ENCODE results near the gene ITPR2. TPM values are rescaled to one million over a fixed set of nuclear protein-coding genes. Genes with fewer than 3 reads are reported as not detected.

Gene ITPR2
- total RNA-seq, 4 donors from 2014 or later: 32.6 to 49.8 (median 39.9) TPM

- Histone ChIP-seq H3K9me3 (peaks cover 0 to 27% (median 2%) of the 10 kb centered on the region in 4 donors), H3K27me3 (no peaks in the 10 kb centered on the region), H3K4me3 (no peak overlapping the region), H3K27ac (no peak overlapping the region), H3K4me1 (peaks cover 0 to 10% (median 3%) of the 10 kb centered on the region in 4 donors), H3K36me3 (peaks cover 0 to 19% (median 0%) of the 10 kb centered on the region in 3 donors)
- TF ChIP-seq POLR2A (IDR thresholded peaks at IDR 0.05): no peak
- no peak for TF ChIP-seq EP300 (IDR thresholded peaks at IDR 0.05)
- TF ChIP-seq CTCF (IDR thresholded peaks at IDR 0.05): no peak
- 68 to 73% methylated on average over 3 of the region's 3 CpGs for WGBS, 2 donors
- DNase-seq (ENCODE audit: low spot score in 2 of 2): no peak
Observed at GRCh38 chr12:26773313-26774104, 59.5 kb downstream of the ITPR2 start.

GRCh38 chr12:26771861-26772260 is 61.1 kb downstream of the ITPR2 start:
- Histone ChIP-seq H3K9me3 (peaks cover 0 to 10% (median 0%) of the 10 kb centered on the region in 4 donors), H3K27ac (no peak overlapping the region), H3K4me3 (no peak overlapping the region), H3K4me1 (peaks cover 0 to 10% (median 3%) of the 10 kb centered on the region in 4 donors), H3K27me3 (no peaks in the 10 kb centered on the region), H3K36me3 (peaks cover 0 to 5% (median 0%) of the 10 kb centered on the region in 3 donors)
- 95 to 96% methylated on average over 4 of the region's 4 CpGs for WGBS, 2 donors
- DNase-seq (ENCODE audit: low spot score in 2 of 2): no peak
- no peak for TF ChIP-seq EP300 (IDR thresholded peaks at IDR 0.05)
- TF ChIP-seq CTCF (IDR thresholded peaks at IDR 0.05): no peak
- no peak for TF ChIP-seq POLR2A (IDR thresholded peaks at IDR 0.05)

- WGBS, 2 donors: 83 to 86% methylated on average over 5 of the region's 5 CpGs
Observed at GRCh38 chr12:26770239-26771070, 62.5 kb downstream of the ITPR2 start.

GRCh38 chr12:26769611-26770010 is 63.4 kb downstream of the ITPR2 start:
- Histone ChIP-seq H3K4me3 (no peak overlapping the region), H3K36me3 (peaks cover 0 to under 1% (median 0%) of the 10 kb centered on the region in 3 donors), H3K27me3 (no peaks in the 10 kb centered on the region), H3K9me3 (peaks cover 0 to under 1% (median 0%) of the 10 kb centered on the region in 4 donors), H3K4me1 (peaks cover 0 to 10% (median 3%) of the 10 kb centered on the region in 4 donors), H3K27ac (no peak overlapping the region)
- DNase-seq (ENCODE audit: low spot score in 2 of 2): no peak
- 23 to 25% methylated on average over 3 of the region's 3 CpGs for WGBS, 2 donors
- TF ChIP-seq EP300 (IDR thresholded peaks at IDR 0.05) (no peak), POLR2A (IDR thresholded peaks at IDR 0.05) (no peak), CTCF (IDR thresholded peaks at IDR 0.05) (no peak)

More at GRCh38 chr12:26770239-26771070, 62.5 kb downstream of the ITPR2 start:
- no peaks in the 10 kb centered on the region for H3K27me3 ChIP-seq
- no peak overlapping the region for H3K27ac ChIP-seq
- H3K4me3 ChIP-seq: no peak overlapping the region
- H3K4me1 ChIP-seq: peaks cover 0 to 10% (median 3%) of the 10 kb centered on the region in 4 donors
- no peak for DNase-seq (ENCODE audit: low spot score in 2 of 2)
- no peak for TF ChIP-seq EP300 (IDR thresholded peaks at IDR 0.05)
- TF ChIP-seq POLR2A (IDR thresholded peaks at IDR 0.05): no peak
- no peak for TF ChIP-seq CTCF (IDR thresholded peaks at IDR 0.05)
- peaks cover 0 to 5% (median 0%) of the 10 kb centered on the region in 3 donors for H3K36me3 ChIP-seq
- H3K9me3 ChIP-seq: no peaks in the 10 kb centered on the region

Measured in tibial nerve (tissue), 4 donors.